CD4-positive, alpha-beta T cell treated with Interferon alpha-2 for 1 hour (primary cell): ENCODE results near the gene GCK.
"Not testable (repeated sequence)": the region's sequence is repeated elsewhere in the genome, so short reads cannot be mapped to it uniquely, and the experiment has no call there.

ENCODE experiments used
- DNase-seq, 2 donors: peaks; one replicate each; pipeline ENCODE4 v3.0.0-alpha.2; 2020 to 2022

GCK gene

DNA sequence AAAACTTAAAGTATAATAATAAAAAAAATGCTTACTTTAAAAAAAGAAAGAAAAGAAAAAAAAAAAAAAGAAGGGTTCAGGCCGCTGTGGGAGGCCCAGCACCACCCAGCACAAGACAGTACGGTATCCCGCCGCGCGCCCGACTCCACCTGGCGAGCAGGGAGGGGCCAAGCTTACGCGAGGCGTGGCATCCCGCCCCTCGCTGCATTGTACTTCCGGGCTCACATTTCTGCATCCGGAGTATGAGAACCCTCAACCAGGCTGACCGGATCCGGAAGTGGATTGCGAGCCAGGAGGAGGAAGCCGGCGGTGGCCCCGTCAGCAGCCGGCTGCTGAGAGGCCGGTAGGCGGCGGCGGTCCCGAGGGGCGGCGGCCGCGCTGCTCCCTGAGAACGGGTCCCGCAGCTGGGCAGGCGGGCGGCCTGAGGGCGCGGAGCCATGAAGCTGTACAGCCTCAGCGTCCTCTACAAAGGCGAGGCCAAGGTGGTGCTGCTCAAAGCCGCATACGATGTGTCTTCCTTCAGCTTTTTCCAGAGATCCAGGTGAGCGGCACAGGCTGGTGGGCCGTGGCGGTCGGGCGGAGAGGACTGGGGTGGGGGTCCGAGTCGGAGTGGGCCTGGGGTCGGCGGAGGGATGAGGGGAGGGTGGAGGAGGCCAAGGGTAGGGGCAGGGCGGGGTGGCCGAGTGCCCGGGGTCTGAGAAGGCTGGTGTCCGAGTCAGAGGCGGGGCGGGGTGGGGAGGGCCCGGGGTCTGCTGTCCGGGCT, 11.6 kb upstream of the GCK start, which contains the start of gene YKT6:
TSS of gene YKT6 (plus strand) at position 280 of the 763 bp plus-strand sequence. CDS start at position 438, 158 bp downstream.
- peak; percentile 93 to 94 for DNase-seq

DNA sequence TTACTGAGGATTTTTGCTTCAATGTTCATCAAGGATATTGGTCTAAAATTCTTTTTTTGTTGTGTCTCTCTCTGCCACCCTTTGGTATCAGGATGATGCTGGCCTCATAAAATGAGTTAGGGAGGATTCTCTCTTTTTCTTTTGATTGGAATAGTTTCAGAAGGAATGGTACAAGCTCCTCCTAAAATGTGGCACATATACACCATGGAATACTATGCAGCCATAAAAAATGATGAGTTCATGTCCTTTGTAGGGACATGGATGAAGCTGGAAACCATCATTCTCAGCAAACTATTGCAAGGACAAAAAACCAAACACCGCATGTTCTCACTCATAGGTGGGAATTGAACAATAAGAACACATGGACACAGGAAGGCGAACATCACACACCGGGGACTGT, 10.9 kb upstream of the GCK start:
- not testable (repeated sequence) for DNase-seq

DNA sequence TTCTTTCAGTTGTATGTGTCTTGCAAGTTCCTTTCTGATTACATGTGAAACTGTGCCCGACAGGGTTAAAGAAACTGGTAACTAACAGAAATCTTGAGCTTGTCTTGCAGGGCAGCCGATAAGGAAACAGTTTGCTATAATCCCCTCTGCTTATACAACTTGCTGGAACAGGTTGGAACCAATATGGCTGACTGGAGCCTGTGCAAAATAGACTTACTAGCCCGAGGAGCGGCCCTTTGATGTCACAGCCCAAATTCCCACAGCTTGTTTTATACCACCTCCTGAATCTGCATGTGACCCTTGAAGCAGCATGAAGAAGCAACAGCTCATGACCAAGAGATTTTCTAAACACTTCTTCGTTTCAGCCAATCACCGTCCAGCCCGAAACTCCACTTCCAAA, 8.2 kb upstream of the GCK start:
- DNase-seq = no peak

DNA sequence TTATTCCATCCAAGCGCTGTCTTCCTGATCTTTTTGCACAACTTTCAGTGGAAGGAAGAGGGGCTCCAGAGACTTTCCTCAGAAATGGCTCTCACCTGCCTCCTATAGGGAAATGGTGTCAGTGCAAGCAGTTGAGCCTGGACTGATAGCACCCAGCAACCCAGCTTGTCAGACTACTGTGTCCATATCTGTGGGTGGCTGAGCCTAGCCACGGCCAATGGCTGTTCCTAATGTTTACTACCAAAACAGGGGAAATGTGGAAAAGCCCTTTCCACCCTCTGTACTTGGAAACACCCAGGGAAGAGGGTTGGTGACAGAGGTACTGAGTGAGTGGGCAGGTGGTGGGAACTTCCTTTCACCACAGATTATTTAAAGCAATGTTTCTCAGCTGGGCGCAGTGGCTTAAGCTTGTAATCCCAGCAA, 7.2 kb upstream of the GCK start:
- DNase-seq = peak; percentile 15 to 40

DNA sequence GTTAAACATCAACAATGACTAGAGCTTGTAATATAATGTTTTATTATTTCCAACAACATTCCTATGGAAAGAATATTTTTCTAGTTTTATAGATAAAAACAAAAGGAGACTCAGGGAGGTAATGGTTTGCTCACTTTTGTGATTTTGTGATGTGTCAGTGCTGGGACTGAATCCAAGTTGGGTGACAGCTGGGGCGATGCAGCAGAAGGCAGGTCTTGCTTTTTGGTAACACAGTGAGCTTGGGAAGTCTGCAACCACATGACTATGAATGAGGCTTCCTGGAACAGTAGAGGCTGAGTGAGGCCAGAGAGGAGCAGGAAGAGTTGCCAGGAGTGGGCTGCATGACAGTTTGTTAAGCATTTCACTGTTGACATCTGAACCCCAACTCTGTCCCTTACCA, 6.7 kb upstream of the GCK start:
- DNase-seq = no peak

DNA sequence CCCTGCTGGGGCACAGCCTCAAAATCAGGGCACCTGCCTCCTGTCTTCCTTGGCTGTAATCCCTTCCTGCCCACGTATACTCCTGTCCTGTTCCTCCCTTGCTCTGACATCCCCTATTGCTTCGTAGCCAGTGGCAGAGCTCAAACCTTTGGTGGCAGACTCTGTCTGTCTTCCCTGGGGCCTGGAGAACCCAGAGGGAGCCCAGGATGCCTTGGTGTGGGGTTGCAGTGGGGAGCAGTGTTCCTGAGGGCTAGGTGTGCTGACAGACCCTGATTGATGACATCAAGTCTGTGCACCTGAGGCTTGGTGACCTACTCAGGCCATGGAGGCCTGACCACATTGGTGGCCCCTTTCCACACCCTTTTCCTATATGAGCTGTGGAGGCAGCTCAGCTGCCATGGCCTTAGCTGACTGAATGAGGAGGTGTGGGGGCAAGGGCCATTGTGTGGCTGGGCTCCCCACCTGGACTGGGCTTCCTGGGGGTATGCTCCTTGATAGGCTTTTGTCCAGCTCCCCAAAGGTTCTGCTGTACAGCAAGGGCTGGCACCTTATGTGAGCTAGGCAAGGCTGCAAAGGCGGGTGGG, 5.4 kb upstream of the GCK start:
- DNase-seq = no peak

DNA sequence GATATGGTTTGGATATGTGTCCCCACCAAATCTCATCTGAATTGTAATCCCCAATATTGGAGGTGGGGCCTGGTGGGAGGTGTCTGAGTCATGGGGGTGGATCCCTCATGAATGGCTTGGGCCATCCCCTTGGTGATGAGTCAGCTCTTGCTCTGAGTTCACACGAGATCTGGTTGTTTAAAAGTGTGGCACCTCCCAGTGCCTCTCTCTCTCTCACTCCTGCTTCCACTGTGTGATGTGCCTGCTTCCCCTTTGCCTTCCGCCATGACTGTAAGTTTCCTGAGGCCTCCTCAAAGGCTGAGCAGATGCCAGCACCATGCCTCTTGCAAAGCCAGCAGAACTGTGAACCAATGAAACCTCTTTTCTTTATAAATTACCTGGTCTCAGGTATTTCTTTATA, 4.8 kb upstream of the GCK start:
- DNase-seq = no peak

DNA sequence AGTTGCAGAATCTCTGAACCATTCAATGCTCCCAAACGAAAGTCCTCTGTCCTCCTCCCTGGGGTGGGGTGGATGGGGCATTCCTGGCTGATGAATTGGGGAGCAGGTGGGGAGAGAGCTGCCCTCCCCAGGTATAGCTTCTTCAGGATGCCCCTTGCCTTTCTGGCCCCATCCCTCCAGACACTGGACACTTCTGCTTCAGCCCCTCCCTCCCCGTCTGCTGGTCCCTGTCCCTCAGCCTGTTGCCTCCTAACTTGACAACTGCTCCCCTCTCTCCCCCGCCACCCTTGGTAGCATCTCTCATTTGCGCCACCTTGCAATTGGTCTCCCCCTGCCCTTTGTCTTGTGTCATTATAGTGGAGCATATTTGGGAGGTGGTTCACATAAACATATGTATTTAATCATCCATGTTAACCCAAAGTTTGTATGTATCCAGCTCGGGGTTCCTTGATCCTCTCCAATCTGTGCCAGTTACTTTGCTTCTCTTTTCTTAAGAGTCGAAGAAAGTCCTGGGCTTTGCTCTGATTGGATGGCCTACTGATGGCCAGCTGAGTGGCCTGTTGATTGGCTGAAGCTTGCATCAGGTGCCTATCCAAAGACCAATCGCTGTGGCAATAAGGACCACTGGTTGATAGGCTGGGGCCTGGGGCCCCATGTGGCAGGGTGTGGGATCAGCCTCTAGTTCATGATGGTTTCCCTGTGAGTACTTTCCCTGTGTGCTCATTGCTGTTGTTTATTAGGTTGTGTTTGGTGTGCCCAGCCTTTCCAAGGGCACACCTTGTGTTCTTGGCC, 4.0 kb upstream of the GCK start:
- no peak for DNase-seq

DNA sequence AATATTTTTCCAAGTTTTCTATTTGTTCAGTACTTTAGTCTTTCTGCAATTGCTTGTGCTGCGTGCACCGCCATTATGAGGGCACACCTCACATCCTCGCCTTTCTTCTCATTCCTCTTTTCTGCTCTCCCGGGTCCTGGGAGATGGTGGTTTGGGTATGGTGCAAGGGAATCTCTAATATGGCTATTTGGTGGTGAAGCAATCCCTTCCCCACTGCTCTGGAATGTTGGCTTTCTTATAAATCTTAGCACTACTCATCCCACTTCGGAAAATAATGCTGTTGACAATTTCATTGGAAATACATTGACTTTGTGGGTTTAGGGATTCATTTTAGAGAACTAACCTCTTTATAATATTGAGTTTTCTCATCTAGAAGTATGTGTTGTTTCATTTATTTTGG, 1.9 kb upstream of the GCK start:
- no peak for DNase-seq

DNA sequence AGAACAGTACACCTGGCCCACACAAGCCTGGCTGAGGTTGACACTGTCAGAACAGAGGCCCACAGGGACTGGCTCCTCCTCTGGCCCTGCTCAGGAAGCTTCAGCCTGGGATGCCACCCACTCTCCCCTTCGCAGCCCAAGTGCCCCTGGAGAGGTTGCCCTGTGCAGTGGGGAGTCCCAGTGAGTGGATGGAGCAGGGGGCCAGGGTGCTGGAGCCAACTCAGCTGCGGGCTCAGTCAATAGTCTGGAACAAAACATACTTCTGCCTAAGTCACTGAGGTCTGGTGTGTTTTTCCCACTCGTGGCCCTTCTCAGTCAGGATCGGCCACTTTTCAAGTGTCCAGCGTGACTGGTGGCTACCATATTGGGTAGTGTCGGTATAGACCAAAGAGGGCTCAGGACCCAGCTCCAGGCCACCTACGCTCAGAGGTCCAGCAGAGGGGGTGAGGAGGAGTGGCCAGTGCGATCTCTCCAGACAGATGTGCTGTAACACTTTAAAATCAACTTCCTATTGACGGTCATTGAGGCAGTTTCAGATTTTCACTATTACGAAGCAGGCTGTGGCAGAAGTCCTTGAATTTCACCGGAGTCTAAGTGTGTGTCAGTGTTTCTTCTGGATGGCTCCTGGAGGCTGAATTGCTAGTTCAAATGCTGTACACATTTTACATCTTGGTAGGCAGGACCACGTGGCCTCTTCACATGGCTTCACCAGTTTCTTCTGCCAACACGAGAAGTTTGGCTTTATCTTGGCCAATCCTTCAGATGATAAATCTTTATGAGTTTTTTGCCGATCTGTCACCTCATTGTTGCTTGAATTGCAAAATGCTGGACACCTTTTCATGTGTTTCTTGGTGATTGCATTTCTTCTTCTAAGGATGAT, 994 bp upstream of the GCK start:
- DNase-seq = no peak

DNA sequence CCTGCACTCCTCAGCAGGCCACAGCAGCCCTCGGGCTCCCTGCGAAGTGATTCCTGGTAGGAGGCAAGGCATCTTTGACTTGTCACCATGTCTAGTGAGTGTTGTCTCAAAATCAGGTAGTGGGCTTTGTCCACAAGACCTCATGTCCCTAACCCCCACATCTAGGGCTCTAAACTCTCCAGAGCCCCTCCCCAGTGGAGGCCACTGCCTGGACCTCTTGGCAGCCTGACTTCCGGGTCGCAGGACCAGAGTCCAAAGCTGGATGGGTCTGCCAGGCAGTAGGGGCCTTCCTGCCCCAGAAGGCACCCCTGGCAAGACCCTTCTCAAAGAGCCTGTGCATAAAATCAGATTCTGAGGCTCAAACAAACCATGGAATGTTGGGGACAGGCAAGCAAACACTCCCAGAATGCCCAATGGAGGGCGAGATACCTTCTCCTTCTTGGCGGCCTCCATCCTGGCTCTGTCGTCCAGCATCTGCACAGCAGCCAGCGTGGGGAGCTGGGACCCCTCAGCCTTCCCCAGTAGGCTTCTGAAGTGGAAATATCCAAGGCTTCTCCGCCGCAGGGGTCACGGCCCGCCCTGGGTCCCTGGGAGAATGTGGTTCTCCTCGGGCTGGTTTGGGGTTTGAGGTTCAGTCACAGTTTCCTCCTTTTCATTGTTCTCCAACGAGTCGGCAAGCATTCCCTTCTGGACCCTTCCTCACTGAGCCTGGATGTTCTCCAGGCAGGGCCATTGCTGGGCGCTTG, 586 bp downstream of the GCK start:
- no peak for DNase-seq

DNA sequence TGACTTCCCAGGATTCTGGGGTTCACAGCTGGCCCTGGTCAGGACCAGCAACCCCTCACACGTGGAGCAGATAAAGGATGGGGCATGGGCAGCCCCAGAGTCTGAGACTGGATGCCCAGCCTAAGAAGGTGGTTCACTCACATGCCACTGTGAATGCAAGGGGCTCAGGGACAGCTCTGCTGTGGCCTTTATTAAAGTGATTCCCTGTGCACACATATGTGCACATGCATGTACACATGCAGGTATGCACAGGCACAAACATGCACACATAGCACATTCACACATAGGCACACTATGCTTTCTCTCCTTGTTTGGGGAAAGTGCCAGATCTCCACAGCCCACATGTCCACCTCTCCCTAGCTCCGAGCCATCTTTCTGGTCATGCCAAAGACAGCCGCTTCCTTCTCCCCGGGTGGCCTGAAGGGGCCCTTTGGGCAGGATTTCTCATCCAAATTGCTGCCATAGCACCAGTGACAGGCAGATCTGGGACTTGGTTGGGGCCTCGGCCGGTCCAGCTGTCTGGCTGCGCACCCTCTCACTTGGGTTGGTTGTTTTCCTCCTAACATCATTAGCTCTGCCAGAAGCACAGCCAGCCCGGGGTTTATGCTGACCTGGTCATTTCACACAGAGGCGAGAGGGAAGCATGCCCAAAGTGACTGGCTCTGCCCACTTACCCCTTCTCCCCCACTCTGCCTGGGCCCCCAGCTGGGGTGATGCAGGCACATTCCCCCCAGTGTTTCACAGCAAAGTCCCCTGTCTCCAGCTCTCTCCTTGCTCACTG, 1.4 kb downstream of the GCK start:
- no peak for DNase-seq

DNA sequence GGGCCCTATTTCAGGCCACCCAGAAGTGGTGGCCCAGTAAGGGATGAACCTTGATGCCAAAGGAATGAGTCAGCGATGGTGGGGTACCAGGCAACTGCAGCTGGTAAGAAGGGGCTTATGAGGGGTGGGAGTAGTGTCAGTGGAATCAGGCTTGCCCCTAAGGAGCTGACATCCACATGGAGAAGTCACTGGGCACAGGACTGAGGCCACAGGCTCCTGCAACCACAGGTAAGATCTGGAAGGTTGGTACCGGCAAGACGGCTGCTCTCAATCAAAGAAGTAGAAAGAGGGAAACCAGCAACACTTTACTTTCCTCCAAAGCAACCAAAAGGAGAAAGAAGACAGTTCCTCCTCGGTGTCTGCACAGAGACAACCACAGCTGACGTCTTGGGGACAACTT, 2.5 kb downstream of the GCK start:
- DNase-seq = no peak

DNA sequence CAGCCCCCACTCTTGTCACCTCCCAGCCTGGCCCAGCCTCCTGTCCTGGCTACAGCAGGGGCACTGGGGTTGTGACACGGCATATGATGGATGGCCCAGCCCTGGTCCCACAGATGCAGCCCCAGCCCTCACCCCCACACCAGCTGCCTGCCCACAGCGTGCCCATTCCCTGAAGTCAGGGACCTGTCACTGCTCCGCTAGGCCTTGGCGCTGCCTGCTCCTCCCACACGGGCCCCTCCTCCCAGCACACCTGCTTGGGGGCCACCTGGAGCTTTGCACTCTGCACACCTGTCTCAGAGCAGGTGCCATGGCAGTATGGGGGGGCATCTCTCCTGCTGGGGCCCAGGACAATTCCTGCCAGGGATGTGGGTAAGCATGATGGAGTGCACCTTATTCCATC, 3.5 kb downstream of the GCK start:
- no peak for DNase-seq

DNA sequence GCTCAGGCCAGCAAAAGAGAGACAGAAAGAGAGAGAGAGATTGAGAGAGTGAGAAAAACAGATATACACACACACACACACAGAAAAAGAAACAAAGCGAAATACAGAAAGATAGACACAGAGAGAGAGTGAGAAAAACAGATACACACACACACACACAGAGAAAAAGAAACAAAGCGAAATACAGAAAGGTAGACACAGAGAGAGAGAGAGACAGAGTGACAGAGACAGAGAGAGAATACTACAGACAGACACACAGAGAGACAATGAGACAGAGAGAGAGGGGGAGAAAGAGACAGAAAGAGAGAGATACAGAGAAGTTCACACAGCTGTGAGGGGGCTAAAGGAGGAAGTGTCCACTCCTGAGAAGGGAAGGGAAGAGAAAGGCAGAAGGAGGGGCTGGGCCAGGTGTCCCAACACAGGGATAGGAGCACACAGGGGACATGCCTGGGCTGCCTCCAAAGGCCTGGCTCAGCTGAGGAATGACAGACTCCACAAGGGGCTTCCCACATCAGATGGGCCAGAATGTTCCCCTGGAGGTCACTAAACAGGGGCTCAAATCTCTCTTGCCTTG, 4.3 kb downstream of the GCK start:
- DNase-seq = no peak

DNA sequence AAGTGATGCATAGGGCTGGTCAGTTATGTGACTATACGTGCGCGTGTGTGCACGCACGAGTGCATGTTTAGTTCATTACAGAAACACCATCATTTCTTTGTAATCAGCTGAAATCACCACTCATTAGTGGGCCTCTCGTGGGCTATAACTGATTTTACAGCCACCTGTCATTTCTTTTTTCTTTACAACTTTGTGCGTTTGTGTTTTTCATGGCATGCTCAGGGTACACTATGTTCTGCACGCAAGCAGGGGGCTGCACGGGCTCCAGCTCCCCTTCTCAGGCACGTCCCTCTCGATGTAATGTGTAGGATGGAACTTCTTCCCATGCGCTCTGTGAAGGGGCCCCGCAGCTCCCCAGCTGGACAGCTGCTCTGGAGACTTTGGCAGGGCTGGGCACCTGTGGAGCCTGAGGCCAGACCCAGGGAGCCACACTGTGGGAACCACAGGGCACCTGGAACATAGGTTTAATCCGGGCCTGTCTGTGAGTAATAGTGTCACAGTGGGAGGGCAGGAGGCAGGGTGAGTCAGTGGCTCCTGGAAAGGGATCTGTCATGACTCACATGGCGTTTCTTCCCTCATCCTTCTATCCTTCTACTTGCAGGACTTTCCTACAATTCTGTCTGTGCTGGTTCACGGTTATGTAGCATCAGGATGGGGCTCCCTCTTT, 4.9 kb downstream of the GCK start:
- no peak for DNase-seq

DNA sequence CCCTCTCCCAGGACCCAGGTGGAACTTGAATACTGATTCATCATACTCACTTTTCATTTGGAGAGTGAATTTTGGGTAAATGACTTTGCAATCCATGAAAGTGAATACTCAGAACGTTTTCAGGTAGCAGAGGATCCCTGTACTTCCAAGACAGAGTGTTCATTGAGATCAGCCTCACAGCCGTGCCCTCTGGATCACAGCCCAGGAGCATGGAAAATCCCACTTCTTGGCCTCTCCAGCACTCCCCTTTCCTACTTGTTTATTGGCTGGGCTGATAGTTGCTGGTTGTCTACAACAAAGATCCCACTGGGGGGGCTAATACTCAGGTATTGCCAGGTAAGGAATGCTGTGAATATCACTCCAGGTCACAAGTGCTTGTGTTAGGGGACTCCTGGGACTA, 5.9 kb downstream of the GCK start:
- no peak for DNase-seq

DNA sequence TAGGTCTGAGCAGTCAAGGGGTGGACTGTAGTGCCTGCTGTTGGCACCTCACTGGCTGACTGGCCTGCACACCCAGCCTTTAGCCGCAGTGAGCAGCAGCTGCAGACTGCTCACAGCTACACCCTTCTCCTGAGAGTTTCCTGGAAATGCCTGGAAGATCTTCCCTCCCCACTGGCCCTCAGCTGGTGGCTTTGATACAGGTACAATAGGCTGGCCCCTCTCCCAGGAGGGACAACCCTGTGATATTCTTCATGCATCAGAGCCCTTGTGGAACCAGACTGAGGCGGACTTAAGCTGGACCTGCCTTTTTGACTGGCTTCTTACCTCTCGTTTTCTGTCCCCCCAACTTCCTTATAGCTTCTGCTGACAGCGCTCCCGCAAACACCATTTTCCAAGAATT, 6.4 kb downstream of the GCK start:
- DNase-seq = no peak

DNA sequence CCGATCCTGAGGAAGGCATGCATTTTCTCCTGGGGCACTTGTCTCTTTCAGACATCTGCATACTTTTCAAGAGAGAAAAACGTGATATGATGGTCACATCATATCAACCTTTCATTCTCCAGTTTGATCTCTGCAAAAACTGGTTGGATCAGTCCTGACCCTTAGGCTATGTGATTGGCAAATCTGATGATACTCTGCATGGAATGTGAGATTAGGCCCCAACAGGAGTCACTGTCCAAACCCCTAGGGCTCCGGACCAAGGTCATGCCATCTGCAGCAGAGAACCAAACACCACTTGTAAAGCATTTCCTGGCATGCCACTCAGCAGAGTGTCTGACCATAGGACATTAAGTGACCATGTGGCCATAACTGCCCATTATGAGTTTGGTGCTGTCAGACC, 8.6 kb downstream of the GCK start:
- no peak for DNase-seq

DNA sequence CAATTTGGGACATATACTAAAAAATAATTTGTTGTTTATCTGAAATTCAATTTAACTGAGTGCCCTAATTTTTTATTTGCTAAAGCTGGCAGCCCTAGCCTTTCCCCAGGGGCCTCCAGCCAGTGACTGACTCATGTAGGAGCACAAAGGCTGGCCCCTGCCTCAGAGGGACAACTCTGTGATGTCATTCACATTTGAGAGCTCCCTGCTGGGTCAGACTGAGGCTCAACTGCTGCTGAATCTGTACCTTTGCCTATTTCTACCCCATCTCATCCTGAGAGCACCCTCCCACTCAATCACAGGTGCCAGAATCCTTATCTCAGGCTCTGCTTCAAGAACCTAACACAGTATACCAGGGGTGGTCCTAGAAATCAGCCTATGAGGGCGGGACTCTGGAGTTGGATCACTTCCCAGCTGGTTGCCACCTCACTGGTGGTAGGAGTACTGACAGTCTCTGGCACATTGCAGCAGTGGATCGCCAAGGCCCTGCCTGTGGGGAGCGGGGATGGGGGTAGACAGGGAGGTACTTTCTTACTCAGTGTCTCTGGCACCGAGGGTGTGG, 11.6 kb downstream of the GCK start:
- no peak for DNase-seq
